ENCODE data around the gene KCNIP4.

DNA sequence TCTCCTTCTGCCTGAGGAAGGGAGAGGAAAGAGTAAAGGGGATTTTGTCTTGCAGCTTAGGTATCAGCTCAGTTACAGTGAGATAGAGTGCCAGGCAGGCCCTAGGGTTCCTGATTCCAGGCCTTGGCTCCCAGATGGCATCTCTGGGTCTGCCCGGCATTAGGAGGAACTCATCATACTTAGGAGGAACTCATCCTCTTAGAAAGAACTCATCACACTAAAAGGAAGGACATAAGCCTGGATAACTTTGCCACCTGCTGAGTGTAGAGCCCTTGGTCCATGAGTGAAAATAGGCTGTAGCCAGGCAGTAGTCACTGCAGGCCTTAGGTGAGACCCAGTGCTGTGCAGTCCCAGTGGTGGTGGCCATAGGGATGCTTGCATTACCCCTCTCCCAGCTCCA is 881.2 kb downstream of the KCNIP4 start:
- no peak for TF ChIP-seq POLR2A (IDR thresholded peaks at IDR 0.05)
- TF ChIP-seq, protein P1, sequence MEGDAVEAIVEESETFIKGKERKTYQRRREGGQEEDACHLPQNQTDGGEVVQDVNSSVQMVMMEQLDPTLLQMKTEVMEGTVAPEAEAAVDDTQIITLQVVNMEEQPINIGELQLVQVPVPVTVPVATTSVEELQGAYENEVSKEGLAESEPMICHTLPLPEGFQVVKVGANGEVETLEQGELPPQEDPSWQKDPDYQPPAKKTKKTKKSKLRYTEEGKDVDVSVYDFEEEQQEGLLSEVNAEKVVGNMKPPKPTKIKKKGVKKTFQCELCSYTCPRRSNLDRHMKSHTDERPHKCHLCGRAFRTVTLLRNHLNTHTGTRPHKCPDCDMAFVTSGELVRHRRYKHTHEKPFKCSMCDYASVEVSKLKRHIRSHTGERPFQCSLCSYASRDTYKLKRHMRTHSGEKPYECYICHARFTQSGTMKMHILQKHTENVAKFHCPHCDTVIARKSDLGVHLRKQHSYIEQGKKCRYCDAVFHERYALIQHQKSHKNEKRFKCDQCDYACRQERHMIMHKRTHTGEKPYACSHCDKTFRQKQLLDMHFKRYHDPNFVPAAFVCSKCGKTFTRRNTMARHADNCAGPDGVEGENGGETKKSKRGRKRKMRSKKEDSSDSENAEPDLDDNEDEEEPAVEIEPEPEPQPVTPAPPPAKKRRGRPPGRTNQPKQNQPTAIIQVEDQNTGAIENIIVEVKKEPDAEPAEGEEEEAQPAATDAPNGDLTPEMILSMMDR (IDR thresholded peaks at IDR 0.05) = no peak
